HTR-8/SVneo (cell line): Measurements from ENCODE around the gene DIPK1B.
"Not testable (repeated sequence)": the region's sequence is repeated elsewhere in the genome, so short reads cannot be mapped to it uniquely, and the experiment has no call there.

Experiments
- DNase-seq: peaks from one replicate; pipeline ENCODE4 v3.0.0; 2011; ENCODE audit warnings: low spot score, mixed read lengths; ENCODE audit not compliant: insufficient read length
- FAIRE-seq: peaks from 2 replicates; lab custom pipeline; 2011; peaks lifted over from hg19 to GRCh38; lab: Jason Lieb, UNC

The DIPK1B gene

GRCh38 chr9:136697146-136697820, 15.1 kb upstream of the DIPK1B start:
- DNase-seq, result no peak
- FAIRE-seq, result no peak

GRCh38 chr9:136697821-136698526, 14.4 kb upstream of the DIPK1B start:
- DNase-seq, result no peak
- no peak for FAIRE-seq

GRCh38 chr9:136698635-136699246, 13.6 kb upstream of the DIPK1B start:
- FAIRE-seq (no peak), DNase-seq (no peak)

- no peak for DNase-seq
- no peak for FAIRE-seq
Measured at GRCh38 chr9:136700304-136700703, 12.1 kb upstream of the DIPK1B start.

- no peak for FAIRE-seq
- DNase-seq, result no peak
Measured at GRCh38 chr9:136700959-136701667, 11.3 kb upstream of the DIPK1B start.

GRCh38 chr9:136701668-136702053, 10.7 kb upstream of the DIPK1B start:
- no peak for DNase-seq
- FAIRE-seq, result no peak

GRCh38 chr9:136703276-136703860, 9.0 kb upstream of the DIPK1B start:
- no peak for DNase-seq
- FAIRE-seq, result no peak

GRCh38 chr9:136704741-136705140, 7.6 kb upstream of the DIPK1B start:
- not testable (repeated sequence) for DNase-seq

GRCh38 chr9:136705564-136705963, 6.8 kb upstream of the DIPK1B start:
- DNase-seq (no peak), FAIRE-seq (no peak)

More at GRCh38 chr9:136704741-136705140, 7.6 kb upstream of the DIPK1B start:
- FAIRE-seq, result not testable (repeated sequence)

GRCh38 chr9:136707011-136707410, 5.4 kb upstream of the DIPK1B start:
- FAIRE-seq, result no peak

GRCh38 chr9:136707849-136708517, 4.4 kb upstream of the DIPK1B start:
- FAIRE-seq (no peak), DNase-seq (no peak)

More at GRCh38 chr9:136707011-136707410, 5.4 kb upstream of the DIPK1B start:
- DNase-seq, result no peak

- DNase-seq (no peak), FAIRE-seq (no peak)
Measured at GRCh38 chr9:136709454-136710109, 2.8 kb upstream of the DIPK1B start.

- FAIRE-seq (no peak), DNase-seq (no peak)
Measured at GRCh38 chr9:136710543-136710942, 1.8 kb upstream of the DIPK1B start.

GRCh38 chr9:136711219-136711648, 1.1 kb upstream of the DIPK1B start:
- FAIRE-seq, DNase-seq: not testable (repeated sequence)

GRCh38 chr9:136712690-136713544, 545 bp downstream of the DIPK1B start:
- FAIRE-seq, result no peak

GRCh38 chr9:136713550-136713949, 1.2 kb downstream of the DIPK1B start:
- FAIRE-seq (no peak), DNase-seq (no peak)

More at GRCh38 chr9:136712690-136713544, 545 bp downstream of the DIPK1B start:
- no peak for DNase-seq

GRCh38 chr9:136714096-136714892, 1.9 kb downstream of the DIPK1B start:
- FAIRE-seq (no peak), DNase-seq (no peak)
